Measurements from ENCODE around the gene C1QB. TPM values are rescaled to one million over a fixed set of nuclear protein-coding genes. Genes with fewer than 3 reads are reported as not detected.

C1QB gene
- total and polyA plus RNA-seq, 9 of the 15 experiments (the other 6 are each of a cell fraction or from before 2014, with no cell fraction given) = 0.55 TPM; not detected in 8

GRCh38 chr1:22681556-22682276, 28.7 kb downstream of the C1QB start:
- Histone ChIP-seq H3K27ac (ENCODE audit: extremely low read depth, low read depth, low read length) (no peak overlapping the region), H3K4me2 (ENCODE audit: insufficient read depth, low read length) (no peak overlapping the region), H2AFZ (ENCODE audit: low read depth, low read length) (no peak overlapping the region), H3K27me3 (ENCODE audit: control insufficient read depth in 2 of 2, insufficient read depth in 2 of 2, low read length in 2 of 2) (peaks cover 17 to 59% of the 10 kb centered on the region in 2 experiments; a peak in 4 of 5 replicates), H3K79me2 (ENCODE audit: control insufficient read depth, insufficient read depth, low read length) (no peaks in the 10 kb centered on the region), H3K9me1 (ENCODE audit: control insufficient read depth, insufficient read depth, low read length) (no peaks in the 10 kb centered on the region), H4K20me1 (replicated peaks; ENCODE audit: control insufficient read depth, insufficient read depth, low read length) (peaks cover 18% of the 10 kb centered on the region), H3K9me3 (replicated peaks; ENCODE audit: control insufficient read depth, insufficient read depth, low read depth, low read length) (no peaks in the 10 kb centered on the region; the same call in 1 of the 2 replicates), H3K9ac (ENCODE audit: insufficient read depth in 1 of 2, low read depth in 2 of 2, low read length in 2 of 2) (no peak overlapping the region), H3K4me3 (no peak overlapping the region), H3K4me1 (replicated peaks in 1 of 2; ENCODE audit: control insufficient read depth in 2 of 2, insufficient read depth in 2 of 2, low read length in 2 of 2) (peaks cover 0 to 11% of the 10 kb centered on the region in 2 experiments; a peak in 1 of 5 replicates), H3K36me3 (ENCODE audit: control insufficient read depth, insufficient read depth, low read length) (no peaks in the 10 kb centered on the region; the same call in 2 of the 3 replicates)
- BruUV-seq (replicated peaks) = no TSS peak
- intact Hi-C loops (cut with micrococcal nuclease) (no loop called here), in situ Hi-C loops (cut with MboI) (no loop called here)
- WGBS (ENCODE audit: insufficient coverage, low coverage, missing lambda C conversion rate) = 6% methylated on average over 15 of the region's 15 CpGs
- TF ChIP-seq PBX2 (CRISPR knock-in tag; IDR thresholded peaks at IDR 0.05; ENCODE audit: low read depth) = no peak
- TF ChIP-seq PBX2 (tag; conservative IDR thresholded peaks at IDR 0.05; ENCODE audit: low read depth) = peak; percentile 42
- TF ChIP-seq ADNP (tag; IDR thresholded peaks at IDR 0.05) = no peak
- no peak for TF ChIP-seq NKRF (IDR thresholded peaks at IDR 0.05; ENCODE audit: borderline replicate concordance)
- TF ChIP-seq KAT2B (IDR thresholded peaks at IDR 0.05; ENCODE audit: low read depth, low read length) = no peak
- peak; percentile 59 for TF ChIP-seq MEIS2 (IDR thresholded peaks at IDR 0.05; ENCODE audit: partially characterized antibody)
- TF ChIP-seq ZNF121 (CRISPR knock-in tag; conservative IDR thresholded peaks at IDR 0.05) = no peak
- TF ChIP-seq NONO (IDR thresholded peaks at IDR 0.05; ENCODE audit: low read depth in 2 of 2, low read length in 1 of 2) = no peak
- TF ChIP-seq PKNOX1 (IDR thresholded peaks at IDR 0.05) = peak; percentile 41; the same call in 1 of the 2 replicates
- TF ChIP-seq LCOR (CRISPR knock-in tag; IDR thresholded peaks at IDR 0.05) = no peak
- TF ChIP-seq GTF2E2 (tag; IDR thresholded peaks at IDR 0.05) = no peak
- TF ChIP-seq ZKSCAN8 (CRISPR knock-in tag; IDR thresholded peaks at IDR 0.05) = peak; percentile 62; the same call in 1 of the 2 replicates
- TF ChIP-seq EGR1 (conservative IDR thresholded peaks at IDR 0.05) = peak; percentile 81
- FAIRE-seq (no peak), ATAC-seq (no peak), DNase-seq (ENCODE audit: extremely low read depth in 1 of 4, low spot score in 3 of 4) (peak in 1 of 4 experiments; percentile 12)
- CTCF ChIA-PET (ENCODE audit: low intra/inter-chr PET ratio) = no interaction called here
- POLR2A ChIA-PET = no interaction called here

Data from K562 (cell line).